Mesenchymal stem cell (in vitro differentiated cells and primary cell): ENCODE measurements around the gene IL21R.

Experiments
- DNase-seq: peaks from one replicate; pipeline ENCODE4 v3.0.0-alpha.2; 2013
- H2AFZ ChIP-seq: one replicate; pipeline ENCODE4 v1.6.1; 2013; ENCODE audit warnings: low read depth, mild to moderate bottlenecking, control low read depth, inconsistent platforms, low read length, moderate library complexity
- H2AK5ac ChIP-seq: 2 replicates; pipeline ENCODE4 v1.6.1; 2013; ENCODE audit warnings: low read length, moderate library complexity, mild to moderate bottlenecking, inconsistent platforms; ENCODE audit not compliant: severe bottlenecking
- H2BK120ac ChIP-seq: one replicate; pipeline ENCODE4 v1.6.1; 2013; ENCODE audit warnings: low read depth, mild to moderate bottlenecking, inconsistent platforms, low read length, moderate library complexity
- H2BK12ac ChIP-seq, 2 experiments: one replicate each; pipeline ENCODE4 v1.6.1; 2013; ENCODE audit warnings: inconsistent platforms in 2 of 2, low read length in 2 of 2, mild to moderate bottlenecking in 2 of 2, moderate library complexity in 2 of 2, control low read depth in 1 of 2
- H2BK15ac ChIP-seq: one replicate; pipeline ENCODE4 v1.6.1; 2013; ENCODE audit warnings: mild to moderate bottlenecking, low read depth, inconsistent platforms; ENCODE audit not compliant: poor library complexity, severe bottlenecking
- H2BK5ac ChIP-seq: 2 replicates; pipeline ENCODE4 v1.6.1; 2013; ENCODE audit warnings: low read depth, mild to moderate bottlenecking, low read length, control low read depth, inconsistent platforms; ENCODE audit not compliant: poor library complexity, severe bottlenecking
- H3K14ac ChIP-seq, 2 experiments: one replicate each; pipeline ENCODE4 v1.6.1; 2013; ENCODE audit warnings: inconsistent platforms in 2 of 2, low read length in 2 of 2, control low read depth in 1 of 2, mild to moderate bottlenecking in 1 of 2, moderate library complexity in 1 of 2
- H3K18ac ChIP-seq, 2 experiments: one replicate each; pipeline ENCODE4 v1.6.1; 2013; ENCODE audit warnings: inconsistent platforms in 2 of 2, low read length in 2 of 2, control low read depth in 1 of 2, low read depth in 1 of 2, mild to moderate bottlenecking in 1 of 2
- H3K23ac ChIP-seq, 2 experiments: one replicate each; pipeline ENCODE4 v1.6.1; 2013; ENCODE audit warnings: inconsistent platforms in 2 of 2, low read length in 2 of 2, mild to moderate bottlenecking in 2 of 2, moderate library complexity in 2 of 2, control low read depth in 1 of 2
- H3K27ac ChIP-seq: 2 replicates; pipeline ENCODE4 v1.5.1; 2013; ENCODE audit warnings: mild to moderate bottlenecking, moderate library complexity, low read length, control low read depth, inconsistent platforms; ENCODE audit not compliant: poor library complexity, severe bottlenecking
- H3K27me3 ChIP-seq, 2 experiments: 2 replicates each; pipeline versions ENCODE4 v1.6.1 to v1.7.0; 2013; ENCODE audit warnings: low read length in 2 of 2, mild to moderate bottlenecking in 2 of 2, moderate library complexity in 2 of 2, control low read depth in 1 of 2, inconsistent platforms in 1 of 2; ENCODE audit not compliant: control insufficient read depth in 1 of 2, insufficient read depth in 1 of 2
- H3K36me3 ChIP-seq, 2 experiments: 2 replicates each; pipeline versions ENCODE4 v1.6.1 to v1.7.0; 2013; ENCODE audit warnings: low read length in 2 of 2, control low read depth in 1 of 2, inconsistent platforms in 1 of 2, low read depth in 1 of 2, mild to moderate bottlenecking in 1 of 2; ENCODE audit not compliant: insufficient read depth in 2 of 2, control insufficient read depth in 1 of 2
- H3K4ac ChIP-seq, 2 experiments: one replicate each; pipeline ENCODE4 v1.6.1; 2013; ENCODE audit warnings: inconsistent platforms in 2 of 2, low read length in 2 of 2, mild to moderate bottlenecking in 2 of 2, moderate library complexity in 2 of 2, control low read depth in 1 of 2, low read depth in 1 of 2
- H3K4me1 ChIP-seq: 2 replicates; pipeline ENCODE4 v1.6.1; 2013; ENCODE audit warnings: low read depth, low read length, control low read depth; ENCODE audit not compliant: control insufficient read depth, insufficient read depth
- H3K4me2 ChIP-seq: 2 replicates; pipeline ENCODE4 v1.6.1; 2013; ENCODE audit warnings: low read length, mild to moderate bottlenecking, inconsistent platforms; ENCODE audit not compliant: poor library complexity, severe bottlenecking
- H3K4me3 ChIP-seq, 2 experiments: 2 replicates each; pipeline versions ENCODE4 v1.5.1 to v1.7.0; 2013; ENCODE audit warnings: low read length in 2 of 2, mild to moderate bottlenecking in 2 of 2, control low read depth in 1 of 2, low read depth in 1 of 2; ENCODE audit not compliant: insufficient read depth in 1 of 2
- H3K79me1 ChIP-seq: replicated peaks from 2 replicates; pipeline ENCODE4 v1.6.1; 2013; ENCODE audit warnings: mild to moderate bottlenecking, control low read depth, low read length, inconsistent platforms; ENCODE audit not compliant: poor library complexity, severe bottlenecking
- H3K9ac ChIP-seq: 2 replicates; pipeline ENCODE4 v1.7.0; 2013; ENCODE audit warnings: mild to moderate bottlenecking, low read length, moderate library complexity
- H3K9me3 ChIP-seq: 2 replicates; pipeline ENCODE4 v1.7.0; 2013; ENCODE audit warnings: mild to moderate bottlenecking, low read length; ENCODE audit not compliant: control insufficient read depth
- H4K8ac ChIP-seq: one replicate; pipeline ENCODE4 v1.6.1; 2013; ENCODE audit warnings: inconsistent platforms, mild to moderate bottlenecking, low read length, moderate library complexity
- H4K91ac ChIP-seq: one replicate; pipeline ENCODE4 v1.6.1; 2013; ENCODE audit warnings: mild to moderate bottlenecking, low read length, inconsistent platforms
- WGBS: methylation state at CpG from one replicate; pipeline ENCODE4 v1.1.7; 2013; ENCODE audit warnings: mixed read lengths; 5-methylcytosine and 5-hydroxymethylcytosine counted together

IL21R gene

DNA sequence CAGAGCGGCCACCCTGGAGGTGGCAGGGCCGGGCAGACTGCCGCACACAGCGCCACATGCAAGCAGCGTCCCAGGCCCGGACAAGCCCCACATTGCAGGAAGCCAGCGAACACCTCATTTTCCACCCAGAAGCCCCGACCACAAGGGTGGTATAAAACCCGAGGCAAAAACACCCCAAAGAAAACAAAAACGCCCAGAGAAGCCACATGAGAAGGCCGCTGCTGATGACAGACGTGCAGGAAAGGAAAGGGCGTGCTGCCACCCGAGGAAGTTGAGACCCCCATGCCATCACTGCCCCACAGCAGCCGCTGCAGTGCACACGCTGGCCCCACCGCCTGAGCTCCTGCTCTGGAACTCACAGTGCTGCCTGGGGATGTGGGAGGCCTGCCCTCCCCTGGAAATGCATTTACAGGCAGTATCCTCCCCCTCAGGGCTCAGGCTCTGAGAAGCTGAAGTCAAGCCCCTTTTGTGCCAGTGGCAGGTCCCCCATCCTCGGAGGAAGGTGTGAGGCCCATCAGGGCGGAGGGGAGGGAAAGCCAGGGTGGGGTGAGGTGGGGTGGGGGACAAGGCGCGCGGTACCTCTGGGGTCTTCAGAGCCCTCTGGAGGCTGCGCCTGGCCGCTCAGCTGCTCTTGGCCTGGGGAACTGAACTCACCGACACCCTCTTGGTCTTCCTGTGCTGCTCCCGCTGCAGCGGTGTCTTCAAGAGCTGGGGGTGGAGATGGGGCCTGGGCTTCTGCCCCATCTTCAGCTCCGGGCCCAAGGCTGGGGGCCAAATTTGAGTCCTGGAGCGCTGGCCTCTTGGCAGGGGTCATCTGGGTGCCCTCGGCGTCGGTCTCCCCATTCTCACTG, 62.0 kb downstream of the IL21R start:
- Histone ChIP-seq H3K23ac (no peak overlapping the region), H3K27me3 (no peaks in the 10 kb centered on the region), H3K9me3 (peaks cover 9% of the 10 kb centered on the region), H3K36me3 (peaks cover 81 to 96% of the 10 kb centered on the region in 2 experiments), H2BK12ac (no peak overlapping the region), H3K4me1 (peaks cover 44% of the 10 kb centered on the region), H3K79me1 (peaks cover 11% of the 10 kb centered on the region), H3K4me3 (no peak overlapping the region), H3K9ac (no peak overlapping the region), H2BK5ac (no peak overlapping the region), H3K4ac (no peak overlapping the region), H3K14ac (no peak overlapping the region), H3K27ac (no peak overlapping the region), H2AK5ac (no peak overlapping the region), H4K91ac (no peak overlapping the region), H4K8ac (no peak overlapping the region), H2BK120ac (no peak overlapping the region), H3K18ac (no peak overlapping the region), H2AFZ (no peak overlapping the region), H3K4me2 (no peak overlapping the region), H2BK15ac (no peak overlapping the region)
- 97% methylated on average over 32 of the region's 32 CpGs for WGBS
- no peak for DNase-seq

DNA sequence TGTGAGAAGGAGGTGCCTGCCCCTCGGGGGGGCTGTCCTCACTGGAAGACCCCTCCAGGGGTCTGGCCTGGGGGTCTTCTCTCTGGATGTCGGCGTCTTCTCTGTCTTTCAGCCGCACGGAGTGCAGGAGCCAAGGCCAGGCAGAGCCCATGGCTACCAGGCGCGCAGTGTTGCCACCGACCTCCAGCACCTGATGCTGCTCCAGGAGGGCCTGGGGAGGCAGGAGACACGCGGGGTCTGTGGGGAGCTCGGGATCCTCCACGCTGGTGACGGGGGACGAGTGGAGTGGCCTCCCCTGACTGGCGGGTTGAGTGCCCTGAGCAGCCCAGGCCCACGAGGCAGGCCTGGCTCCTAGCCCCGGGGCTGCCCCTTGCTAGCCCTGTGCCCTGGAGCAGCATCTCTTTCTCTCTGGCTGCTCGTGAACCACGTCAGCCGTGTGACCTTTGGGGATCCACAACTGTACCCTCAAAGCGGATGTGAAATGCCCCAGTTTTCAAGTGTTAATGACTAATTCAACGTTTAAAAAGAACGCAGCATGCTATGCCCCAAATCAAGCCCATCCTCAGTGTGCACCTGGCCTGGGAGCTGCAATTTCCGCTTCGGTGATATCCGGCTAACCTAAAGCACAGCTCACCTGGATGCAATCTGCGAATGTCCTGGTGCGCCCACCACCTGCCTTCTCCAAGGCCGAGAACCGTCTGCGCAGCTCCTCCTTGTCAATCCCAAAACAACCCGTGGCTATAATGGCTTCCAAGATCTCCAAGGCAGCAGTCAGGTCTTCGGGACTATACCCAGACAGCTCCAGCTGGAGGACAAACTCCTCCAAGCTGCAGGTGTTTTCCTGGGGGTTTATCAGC, 62.9 kb downstream of the IL21R start:
- Histone ChIP-seq H3K27ac (no peak overlapping the region), H3K79me1 (peaks cover 17% of the 10 kb centered on the region), H3K18ac (no peak overlapping the region), H2AFZ (no peak overlapping the region), H4K8ac (peak overlapping the region; percentile 7), H3K4me3 (no peak overlapping the region), H3K23ac (no peak overlapping the region), H3K4me2 (no peak overlapping the region), H3K36me3 (peaks cover 83 to 96% of the 10 kb centered on the region in 2 experiments), H3K4me1 (peaks cover 43% of the 10 kb centered on the region), H3K4ac (no peak overlapping the region), H2BK15ac (no peak overlapping the region), H2BK120ac (no peak overlapping the region), H3K9me3 (peaks cover 9% of the 10 kb centered on the region), H3K9ac (no peak overlapping the region), H3K14ac (no peak overlapping the region), H2BK5ac (no peak overlapping the region), H2AK5ac (peak overlapping the region; percentile 20), H4K91ac (no peak overlapping the region), H3K27me3 (no peaks in the 10 kb centered on the region), H2BK12ac (no peak overlapping the region)
- DNase-seq: no peak
- WGBS: 95% methylated on average over 33 of the region's 33 CpGs

DNA sequence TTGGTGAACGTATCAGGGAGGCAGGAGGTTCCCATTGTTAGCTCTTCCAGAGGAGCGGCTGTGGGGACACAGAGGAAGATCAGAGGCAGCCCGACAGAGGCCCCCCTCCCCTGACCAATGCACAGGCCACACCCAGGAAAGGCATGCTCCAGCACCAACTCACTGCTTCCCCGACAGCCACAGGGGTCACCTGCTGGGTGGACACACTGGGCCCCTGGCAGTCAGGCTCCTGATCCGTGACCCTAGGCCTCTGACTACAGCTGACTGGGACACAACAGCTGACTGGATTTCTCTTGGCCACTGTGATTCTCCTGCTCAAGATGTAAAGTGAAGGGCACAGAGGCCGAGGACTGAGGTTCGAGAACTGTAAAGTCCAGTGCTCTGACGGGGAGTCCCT, 63.5 kb downstream of the IL21R start:
- Histone ChIP-seq H3K4me2 (no peak overlapping the region), H3K4me3 (no peak overlapping the region), H2BK120ac (no peak overlapping the region), H3K27me3 (no peaks in the 10 kb centered on the region), H3K27ac (no peak overlapping the region), H3K14ac (no peak overlapping the region), H3K36me3 (peaks cover 84 to 97% of the 10 kb centered on the region in 2 experiments), H3K23ac (no peak overlapping the region), H2BK15ac (no peak overlapping the region), H3K4ac (no peak overlapping the region), H4K8ac (no peak overlapping the region), H2BK5ac (no peak overlapping the region), H3K9ac (no peak overlapping the region), H3K9me3 (peaks cover 9% of the 10 kb centered on the region), H2AK5ac (peak overlapping the region; percentile 15), H2BK12ac (no peak overlapping the region), H3K79me1 (peaks cover 23% of the 10 kb centered on the region), H3K4me1 (peaks cover 41% of the 10 kb centered on the region), H3K18ac (no peak overlapping the region), H2AFZ (no peak overlapping the region), H4K91ac (no peak overlapping the region)
- 80% methylated on average over 8 of the region's 8 CpGs for WGBS
- no peak for DNase-seq

DNA sequence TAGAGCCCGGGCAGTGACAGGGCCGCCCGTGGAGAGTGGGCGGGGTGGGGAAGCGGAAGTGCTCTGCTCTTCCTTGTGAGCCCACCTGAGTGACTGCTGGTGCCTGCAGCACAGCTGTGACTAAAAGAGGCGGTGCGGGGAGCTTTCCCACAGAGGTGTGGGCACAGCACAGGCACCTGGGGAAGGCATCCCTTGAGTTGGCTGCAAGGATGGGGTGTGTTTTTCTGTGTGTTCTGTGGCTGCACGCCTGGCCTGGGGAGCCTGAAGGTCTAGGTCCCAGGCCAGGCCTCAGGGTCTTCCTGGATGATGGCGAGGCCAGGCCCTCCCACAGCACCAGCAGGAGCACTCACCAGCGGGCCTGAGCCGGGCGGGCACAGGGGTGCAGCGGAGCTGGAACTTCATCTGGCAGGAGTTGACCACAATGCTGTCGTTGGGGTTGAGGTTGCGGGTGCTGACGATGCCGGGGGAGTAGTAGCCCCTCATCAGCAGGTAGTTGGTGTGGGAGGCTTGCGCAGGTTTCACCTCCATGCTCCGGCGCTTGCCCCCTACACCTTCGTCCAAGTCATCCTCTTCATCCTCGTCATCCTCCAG, 67.1 kb downstream of the IL21R start:
- no peak overlapping the region for H3K14ac ChIP-seq
- no peak overlapping the region for H3K27ac ChIP-seq
- H3K9me3 ChIP-seq: peaks cover 9% of the 10 kb centered on the region
- no peak overlapping the region for H2AK5ac ChIP-seq
- H3K18ac ChIP-seq: no peak overlapping the region
- H3K23ac ChIP-seq: no peak overlapping the region
- DNase-seq: no peak
- no peak overlapping the region for H3K4ac ChIP-seq
- H3K36me3 ChIP-seq: peaks cover 84 to 94% of the 10 kb centered on the region in 2 experiments
- no peak overlapping the region for H3K4me2 ChIP-seq
- peaks cover 22% of the 10 kb centered on the region for H3K79me1 ChIP-seq
- peaks cover 30% of the 10 kb centered on the region for H3K4me1 ChIP-seq
- peak overlapping the region in 1 of 2 experiments; percentile 11 for H3K4me3 ChIP-seq
- no peaks in the 10 kb centered on the region for H3K27me3 ChIP-seq
- peak overlapping the region; percentile 67 for H4K91ac ChIP-seq
- peak overlapping the region; percentile 32 for H2BK15ac ChIP-seq
- H4K8ac ChIP-seq: no peak overlapping the region
- H2BK120ac ChIP-seq: no peak overlapping the region
- WGBS: 96% methylated on average over 22 of the region's 22 CpGs
- H2BK12ac ChIP-seq: peak overlapping the region in 1 of 2 experiments; percentile 23
- H3K9ac ChIP-seq: no peak overlapping the region
- H2BK5ac ChIP-seq: no peak overlapping the region
- no peak overlapping the region for H2AFZ ChIP-seq
